Measurements from ENCODE around the gene ZNF319. TPM values are rescaled to one million over a fixed set of nuclear protein-coding genes. Genes with fewer than 3 reads are reported as not detected.

The ZNF319 gene
- total and polyA plus RNA-seq, 2 of the 13 experiments (the other 11 are each of a cell fraction or from before 2014, with no cell fraction given), result 2.4 to 3.6 TPM

GRCh38 chr16:57999971-58000705, at the start of gene ZNF319 (continued):
- TF ChIP-seq, protein P1, sequence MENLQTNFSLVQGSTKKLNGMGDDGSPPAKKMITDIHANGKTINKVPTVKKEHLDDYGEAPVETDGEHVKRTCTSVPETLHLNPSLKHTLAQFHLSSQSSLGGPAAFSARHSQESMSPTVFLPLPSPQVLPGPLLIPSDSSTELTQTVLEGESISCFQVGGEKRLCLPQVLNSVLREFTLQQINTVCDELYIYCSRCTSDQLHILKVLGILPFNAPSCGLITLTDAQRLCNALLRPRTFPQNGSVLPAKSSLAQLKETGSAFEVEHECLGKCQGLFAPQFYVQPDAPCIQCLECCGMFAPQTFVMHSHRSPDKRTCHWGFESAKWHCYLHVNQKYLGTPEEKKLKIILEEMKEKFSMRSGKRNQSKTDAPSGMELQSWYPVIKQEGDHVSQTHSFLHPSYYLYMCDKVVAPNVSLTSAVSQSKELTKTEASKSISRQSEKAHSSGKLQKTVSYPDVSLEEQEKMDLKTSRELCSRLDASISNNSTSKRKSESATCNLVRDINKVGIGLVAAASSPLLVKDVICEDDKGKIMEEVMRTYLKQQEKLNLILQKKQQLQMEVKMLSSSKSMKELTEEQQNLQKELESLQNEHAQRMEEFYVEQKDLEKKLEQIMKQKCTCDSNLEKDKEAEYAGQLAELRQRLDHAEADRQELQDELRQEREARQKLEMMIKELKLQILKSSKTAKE (CRISPR knock-in tag; IDR thresholded peaks at IDR 0.05; ENCODE audit: borderline replicate concordance), result peak; percentile 33; the same call in 1 of the 2 replicates
- no peak for TF ChIP-seq EZH2 (conservative IDR thresholded peaks at IDR 0.05; ENCODE audit: low read depth, low read length)
- TF ChIP-seq TMF1 (CRISPR knock-in tag; IDR thresholded peaks at IDR 0.05; ENCODE audit: low read depth), result 0 out of 2 replicates have a peak, but pooled peaks have one; percentile 10
- TF ChIP-seq THAP11 (CRISPR knock-in tag; IDR thresholded peaks at IDR 0.05), result peak; percentile 53; the same call in 1 of the 2 replicates
- TF ChIP-seq BORCS8-MEF2B (CRISPR knock-in tag; IDR thresholded peaks at IDR 0.05), result no peak; the same call in 1 of the 2 replicates
- no peak for TF ChIP-seq HMGA1 (CRISPR knock-in tag; conservative IDR thresholded peaks at IDR 0.05)
- peak; percentile 45 for TF ChIP-seq ZSCAN31 (CRISPR knock-in tag; IDR thresholded peaks at IDR 0.05; ENCODE audit: low read depth)
- TF ChIP-seq GLI4 (CRISPR knock-in tag; IDR thresholded peaks at IDR 0.05; ENCODE audit: borderline replicate concordance), result no peak
- TF ChIP-seq SP2 (CRISPR knock-in tag; IDR thresholded peaks at IDR 0.05), result 0 out of 2 replicates have a peak, but pooled peaks have one; percentile 42
- peak; percentile 97 for TF ChIP-seq ZBTB2 (CRISPR knock-in tag; IDR thresholded peaks at IDR 0.05; ENCODE audit: low read depth)
- no peak for TF ChIP-seq POLR2AphosphoS2 (IDR thresholded peaks at IDR 0.05; ENCODE audit: low read depth, low read length)
- TF ChIP-seq, protein P2, sequence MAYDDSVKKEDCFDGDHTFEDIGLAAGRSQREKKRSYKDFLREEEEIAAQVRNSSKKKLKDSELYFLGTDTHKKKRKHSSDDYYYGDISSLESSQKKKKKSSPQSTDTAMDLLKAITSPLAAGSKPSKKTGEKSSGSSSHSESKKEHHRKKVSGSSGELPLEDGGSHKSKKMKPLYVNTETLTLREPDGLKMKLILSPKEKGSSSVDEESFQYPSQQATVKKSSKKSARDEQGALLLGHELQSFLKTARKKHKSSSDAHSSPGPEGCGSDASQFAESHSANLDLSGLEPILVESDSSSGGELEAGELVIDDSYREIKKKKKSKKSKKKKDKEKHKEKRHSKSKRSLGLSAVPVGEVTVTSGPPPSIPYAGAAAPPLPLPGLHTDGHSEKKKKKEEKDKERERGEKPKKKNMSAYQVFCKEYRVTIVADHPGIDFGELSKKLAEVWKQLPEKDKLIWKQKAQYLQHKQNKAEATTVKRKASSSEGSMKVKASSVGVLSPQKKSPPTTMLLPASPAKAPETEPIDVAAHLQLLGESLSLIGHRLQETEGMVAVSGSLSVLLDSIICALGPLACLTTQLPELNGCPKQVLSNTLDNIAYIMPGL (CRISPR knock-in tag; IDR thresholded peaks at IDR 0.05; ENCODE audit: borderline replicate concordance in 1 of 2, low read depth in 1 of 2), result peak; percentile 46 to 83; a peak in 1 of 4 replicates
- TF ChIP-seq HES4 (CRISPR knock-in tag; IDR thresholded peaks at IDR 0.05; ENCODE audit: borderline replicate concordance), result peak; percentile 76
- no peak for TF ChIP-seq KMT2A (CRISPR knock-in tag; IDR thresholded peaks at IDR 0.05)
- 0 out of 2 replicates have a peak, but pooled peaks have one; percentile 6 for TF ChIP-seq KLF12 (CRISPR knock-in tag; IDR thresholded peaks at IDR 0.05; ENCODE audit: borderline replicate concordance)
- peak; percentile 43 for TF ChIP-seq PHF8 (CRISPR knock-in tag; IDR thresholded peaks at IDR 0.05)
- 0 out of 2 replicates have a peak, but pooled peaks have one; percentile 18 for TF ChIP-seq ZNF562 (CRISPR knock-in tag; IDR thresholded peaks at IDR 0.05; ENCODE audit: borderline replicate concordance)
- peak; percentile 27 for TF ChIP-seq ZNF883 (CRISPR knock-in tag; IDR thresholded peaks at IDR 0.05; ENCODE audit: not compliant biosample characterization)
- no peak for TF ChIP-seq NR2F6 (IDR thresholded peaks at IDR 0.05)
- no peak for TF ChIP-seq NR2F6 (CRISPR knock-in tag; IDR thresholded peaks at IDR 0.05)
